HepG2 (cell line): ENCODE measurements around the gene CLEC16A. TPM values are rescaled to one million over a fixed set of nuclear protein-coding genes. Genes with fewer than 3 reads are reported as not detected.

Experiments used
- BATF2 ChIP-seq: sonication (generic); formaldehyde crosslinking; IDR thresholded peaks from 2 replicates; pipeline ENCODE4 v1.8.0; 2022; ENCODE audit warnings: mild to moderate bottlenecking, missing genetic modification reagents, moderate library complexity
- ETV5 ChIP-seq: IDR thresholded peaks from 2 replicates; pipeline ENCODE4 v1.6.1; 2018; ENCODE audit warnings: missing biosample characterization, missing genetic modification reagents, inconsistent platforms, borderline replicate concordance
- FOXO4 ChIP-seq: sonication (generic); formaldehyde crosslinking; conservative IDR thresholded peaks from 2 replicates; pipeline ENCODE4 v1.8.1; 2023; ENCODE audit warnings: missing genetic modification reagents
- GATAD1 ChIP-seq: IDR thresholded peaks from 2 replicates; pipeline ENCODE4 v1.6.1; 2016; ENCODE audit warnings: missing genetic modification reagents, missing compliant biosample characterization
- GPBP1L1 ChIP-seq: sonication (generic); formaldehyde crosslinking; IDR thresholded peaks from 2 replicates; pipeline ENCODE4 v1.5.0; 2020; ENCODE audit warnings: mild to moderate bottlenecking, missing genetic modification reagents
- KAT8 ChIP-seq: IDR thresholded peaks from 2 replicates; pipeline ENCODE4 v1.6.1; 2016; ENCODE audit warnings: missing genetic modification reagents, missing compliant biosample characterization
- KDM3A ChIP-seq: IDR thresholded peaks from 2 replicates; pipeline ENCODE4 v1.6.1; 2018; ENCODE audit warnings: low read depth, missing compliant biosample characterization
- KLF6 ChIP-seq: IDR thresholded peaks from 2 replicates; pipeline ENCODE4 v1.8.0; 2016; ENCODE audit warnings: missing biosample characterization, missing genetic modification reagents
- MAZ ChIP-seq, 2 experiments: sonication (generic) in 1 of 2; formaldehyde crosslinking in 1 of 2; IDR thresholded peaks; 2 replicates each; pipeline versions ENCODE4 v1.5.0 to v1.6.1; 2012 to 2020; ENCODE audit warnings: low read depth in 2 of 2, mild to moderate bottlenecking in 2 of 2, borderline replicate concordance in 1 of 2, improper control_type of control experiment in 1 of 2, low read length in 1 of 2, missing genetic modification reagents in 1 of 2, moderate library complexity in 1 of 2
- NCOA5 ChIP-seq: sonication (generic); formaldehyde crosslinking; IDR thresholded peaks from 2 replicates; pipeline ENCODE4 v1.4.0; 2020; ENCODE audit warnings: missing genetic modification reagents
- NFE2L1 ChIP-seq: sonication (generic); formaldehyde crosslinking; IDR thresholded peaks from 2 replicates; pipeline ENCODE4 v1.4.0; 2020; ENCODE audit warnings: missing genetic modification reagents, mild to moderate bottlenecking, borderline replicate concordance
- NFKBIZ ChIP-seq: IDR thresholded peaks from 2 replicates; pipeline ENCODE4 v1.6.1; 2018; ENCODE audit warnings: missing genetic modification reagents, missing compliant biosample characterization
- NONO ChIP-seq, 2 experiments: fragments of 450-650 bp in 1 of 2; sonication (generic) in 1 of 2; formaldehyde crosslinking in 1 of 2; IDR thresholded peaks in 1 of 2; conservative IDR thresholded peaks in 1 of 2; 2 replicates each; pipeline versions ENCODE4 v1.6.1 to v1.8.0; 2017 to 2022; ENCODE audit warnings: mild to moderate bottlenecking in 1 of 2, missing genetic modification reagents in 1 of 2, moderate library complexity in 1 of 2
- PHF21A ChIP-seq: sonication (generic); formaldehyde crosslinking; IDR thresholded peaks from 2 replicates; pipeline ENCODE4 v1.5.0; 2020; ENCODE audit warnings: mild to moderate bottlenecking, missing genetic modification reagents
- TEF ChIP-seq: sonication (generic); formaldehyde crosslinking; IDR thresholded peaks from 2 replicates; pipeline ENCODE4 v1.5.0; 2020; ENCODE audit warnings: missing genetic modification reagents
- TIGD3 ChIP-seq: sonication (generic); formaldehyde crosslinking; IDR thresholded peaks from 2 replicates; pipeline ENCODE4 v1.5.1; 2020; ENCODE audit warnings: mild to moderate bottlenecking, missing genetic modification reagents, borderline replicate concordance
- ZNF180 ChIP-seq: sonication (generic); formaldehyde crosslinking; IDR thresholded peaks from 2 replicates; pipeline ENCODE4 v1.4.0; 2020; ENCODE audit warnings: low read depth, missing genetic modification reagents, borderline replicate concordance
- ZNF235 ChIP-seq: sonication (generic); formaldehyde crosslinking; IDR thresholded peaks from 2 replicates; pipeline ENCODE4 v1.8.1; 2023; ENCODE audit warnings: mild to moderate bottlenecking, missing genetic modification reagents, borderline replicate concordance
- ZNF451 ChIP-seq: sonication (generic); formaldehyde crosslinking; IDR thresholded peaks from 2 replicates; pipeline ENCODE4 v1.5.0; 2020; ENCODE audit warnings: mild to moderate bottlenecking, missing genetic modification reagents
- ZNF501 ChIP-seq: sonication (generic); formaldehyde crosslinking; IDR thresholded peaks from 2 replicates; pipeline ENCODE4 v1.5.1; 2020; ENCODE audit warnings: mild to moderate bottlenecking, moderate library complexity, missing genetic modification reagents
- ZNF558 ChIP-seq: sonication (generic); formaldehyde crosslinking; IDR thresholded peaks from 2 replicates; pipeline ENCODE4 v1.9.0; 2022; ENCODE audit warnings: mild to moderate bottlenecking, missing genetic modification reagents, borderline replicate concordance
- ZNF570 ChIP-seq: sonication (generic); formaldehyde crosslinking; IDR thresholded peaks from 2 replicates; pipeline ENCODE4 v1.4.0; 2020; ENCODE audit warnings: mild to moderate bottlenecking, missing genetic modification reagents, borderline replicate concordance
- ZNF737 ChIP-seq: sonication (generic); formaldehyde crosslinking; IDR thresholded peaks from 2 replicates; pipeline ENCODE4 v1.5.0; 2020; ENCODE audit warnings: missing genetic modification reagents, mild to moderate bottlenecking, borderline replicate concordance
- ZSCAN9 ChIP-seq: IDR thresholded peaks from 2 replicates; pipeline ENCODE4 v1.6.1; 2016; ENCODE audit warnings: borderline replicate concordance
- polyA plus RNA-seq, 8 experiments: library from polyadenylated mRNA; depleted of rRNA in 3 of 8; stranded (reverse) in 7 of 8; unstranded in 1 of 8; fragments of >200 nt; fragmentation: Illumina TruSeq in 4 of 8; extraction: Trizol in 4 of 8; gene quantifications; 2 replicates each; pipeline versions ENCODE4 v1.2.1 to v1.2.3, GENCODE V29; 2011 to 2016; ENCODE audit warnings: low read depth in 4 of 8, missing spikeins in 1 of 8, mixed read lengths in 1 of 8; ENCODE audit not compliant: insufficient read depth in 1 of 8
- total RNA-seq, 5 experiments: library from RNA; depleted of rRNA; stranded (reverse); fragments of >200 nt; fragmentation: Illumina TruSeq; extraction: Trizol; gene quantifications; 2 replicates each; pipeline ENCODE4 v1.2.3, GENCODE V29; 2016; ENCODE audit warnings: low read depth in 1 of 5

CLEC16A gene
- total and polyA plus RNA-seq, 2 of the 13 experiments (the other 11 are each of a cell fraction or from before 2014, with no cell fraction given) = 8.5 to 10.3 TPM

GRCh38 chr16:11139326-11140097, 195.1 kb downstream of the CLEC16A start (continued):
- TF ChIP-seq ZNF180 (CRISPR knock-in tag) (no peak), KDM3A (0 out of 2 replicates have a peak, but pooled peaks have one; percentile 46), TIGD3 (CRISPR knock-in tag) (no peak), ETV5 (peak; percentile 57; the same call in 1 of the 2 replicates), BATF2 (no peak), TEF (no peak), FOXO4 (CRISPR knock-in tag) (no peak), GATAD1 (no peak), KAT8 (CRISPR knock-in tag) (peak; percentile 70), ZNF451 (CRISPR knock-in tag) (no peak), ZNF737 (CRISPR knock-in tag) (no peak), GPBP1L1 (no peak), ZNF235 (CRISPR knock-in tag) (no peak), ZNF501 (CRISPR knock-in tag) (peak; percentile 14; the same call in 1 of the 2 replicates), NFE2L1 (CRISPR knock-in tag) (no peak), NONO (IDR thresholded peaks at IDR 0.05) (no peak), NONO (CRISPR knock-in tag; conservative IDR thresholded peaks at IDR 0.05) (peak; percentile 70; the same call in 1 of the 2 replicates), MAZ (IDR thresholded peaks at IDR 0.05; ENCODE audit: borderline replicate concordance, low read depth, low read length) (no peak), MAZ (CRISPR knock-in tag; IDR thresholded peaks at IDR 0.05; ENCODE audit: low read depth) (0 out of 2 replicates have a peak, but pooled peaks have one; percentile 4), KLF6 (peak; percentile 33; the same call in 1 of the 2 replicates), PHF21A (CRISPR knock-in tag) (peak; percentile 76), ZSCAN9 (CRISPR knock-in tag) (peak; percentile 92), NFKBIZ (CRISPR knock-in tag) (peak; percentile 96; the same call in 1 of the 2 replicates), ZNF558 (peak; percentile 63; the same call in 1 of the 2 replicates), ZNF570 (CRISPR knock-in tag) (no peak), NCOA5 (no peak)
